ENCODE data around the gene ABHD16B. TPM values are rescaled to one million over a fixed set of nuclear protein-coding genes. Genes with fewer than 3 reads are reported as not detected.
A peak's percentile ranks its signal among the peaks of the same experiment; 100 is the strongest.

ABHD16B gene
- total RNA-seq (not detected), total RNA-seq (0 to 0.23 reads per million in 2 donors)

DNA sequence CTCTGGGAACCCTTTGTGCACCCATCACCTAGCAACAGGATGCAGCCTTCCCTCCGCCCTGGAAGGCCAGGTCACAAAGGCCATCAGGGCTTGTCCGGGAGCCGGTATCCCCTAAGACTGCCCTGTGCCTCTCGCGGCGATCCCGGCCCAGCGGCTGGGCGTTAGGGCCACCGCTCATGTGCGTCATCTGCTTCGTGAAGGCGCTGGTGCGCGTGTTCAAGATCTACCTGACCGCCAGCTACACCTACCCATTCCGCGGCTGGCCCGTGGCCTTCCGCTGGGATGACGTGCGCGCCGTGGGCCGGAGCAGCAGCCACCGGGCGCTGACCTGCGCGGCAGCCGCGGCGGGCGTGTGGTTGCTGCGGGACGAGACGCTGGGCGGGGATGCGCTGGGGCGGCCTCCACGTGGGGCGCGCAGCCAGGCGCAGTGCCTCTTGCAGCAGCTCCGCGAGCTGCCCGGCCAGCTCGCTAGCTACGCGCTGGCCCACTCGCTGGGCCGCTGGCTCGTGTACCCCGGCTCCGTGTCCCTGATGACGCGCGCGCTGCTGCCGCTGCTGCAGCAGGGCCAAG, at the start of gene ABHD16B:
TSS of gene ABHD16B (plus strand) at position 134 of the 570 bp plus-strand sequence. CDS start at position 177, 43 bp downstream.
- no peak within 1 kb of the TSS for H3K27ac Mint-ChIP-seq
- H3K4me3 Mint-ChIP-seq = no peak within 1 kb of the TSS
- peaks cover 35% of the 10 kb centered on the region for H3K4me1 Mint-ChIP-seq
- no peak for ATAC-seq
- H3K27me3 Mint-ChIP-seq = no peaks in the 10 kb centered on the region
- H3K36me3 Mint-ChIP-seq (ENCODE audit: low read depth) = no peaks in the 10 kb centered on the region
- no peaks in the 10 kb centered on the region for H3K9me3 ChIP-seq (ENCODE audit: control insufficient read depth, low read length, poor library complexity, severe bottlenecking)
- no peak for DNase-seq

DNA sequence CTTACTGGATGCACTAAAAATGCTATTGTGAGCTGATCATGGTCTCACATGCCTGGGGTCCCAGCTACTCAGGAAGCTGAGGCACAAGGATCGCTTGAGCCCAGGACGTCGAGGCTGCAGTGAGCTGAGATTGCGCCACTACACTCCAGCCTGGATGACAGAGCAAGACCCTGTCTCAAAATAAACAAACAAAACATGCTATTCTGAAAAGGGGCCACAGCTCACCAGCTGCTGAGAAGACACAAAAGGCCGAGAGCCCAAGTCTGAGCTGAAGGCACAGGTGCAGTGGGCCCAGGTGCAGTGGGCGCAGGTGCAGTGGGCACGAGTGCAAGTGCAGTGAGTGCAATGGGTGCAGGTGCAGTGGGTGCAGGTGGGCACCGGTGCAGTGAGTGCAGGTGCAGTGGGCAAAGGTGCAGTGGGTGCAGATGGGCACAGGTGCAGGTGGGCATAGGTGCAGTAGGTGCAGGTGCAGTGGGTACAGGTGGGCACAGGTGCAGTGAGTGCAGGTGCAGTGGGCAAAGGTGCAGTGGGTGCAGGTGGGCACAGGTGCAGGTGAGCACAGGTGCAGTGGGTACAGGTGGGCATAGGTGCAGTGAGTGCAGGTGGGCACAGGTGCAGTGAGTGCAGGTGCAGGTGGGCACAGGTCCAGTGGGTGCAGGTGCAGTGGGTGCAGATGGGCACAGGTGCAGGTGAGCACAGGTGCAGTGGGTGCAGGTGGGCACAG, 46.2 kb upstream of the ABHD16B start:
- H3K27ac Mint-ChIP-seq = no peak overlapping the region
- H3K9me3 ChIP-seq (ENCODE audit: control insufficient read depth, low read length, poor library complexity, severe bottlenecking) = no peaks in the 10 kb centered on the region
- ATAC-seq = no peak
- no peak for DNase-seq
- peaks cover 16% of the 10 kb centered on the region for H3K27me3 Mint-ChIP-seq
- H3K4me3 Mint-ChIP-seq = no peak overlapping the region
- H3K36me3 Mint-ChIP-seq (ENCODE audit: low read depth) = no peaks in the 10 kb centered on the region
- peaks cover 2% of the 10 kb centered on the region for H3K4me1 Mint-ChIP-seq

GRCh38 chr20:63815615-63816253, 45.6 kb upstream of the ABHD16B start:
- H3K4me3 Mint-ChIP-seq = no peak overlapping the region
- DNase-seq (no peak), ATAC-seq (no peak)
- H3K36me3 Mint-ChIP-seq (ENCODE audit: low read depth) = no peaks in the 10 kb centered on the region
- no peak overlapping the region for H3K27ac Mint-ChIP-seq
- peaks cover 2% of the 10 kb centered on the region for H3K4me1 Mint-ChIP-seq
- peaks cover 16% of the 10 kb centered on the region for H3K27me3 Mint-ChIP-seq
- no peaks in the 10 kb centered on the region for H3K9me3 ChIP-seq (ENCODE audit: control insufficient read depth, low read length, poor library complexity, severe bottlenecking)

DNA sequence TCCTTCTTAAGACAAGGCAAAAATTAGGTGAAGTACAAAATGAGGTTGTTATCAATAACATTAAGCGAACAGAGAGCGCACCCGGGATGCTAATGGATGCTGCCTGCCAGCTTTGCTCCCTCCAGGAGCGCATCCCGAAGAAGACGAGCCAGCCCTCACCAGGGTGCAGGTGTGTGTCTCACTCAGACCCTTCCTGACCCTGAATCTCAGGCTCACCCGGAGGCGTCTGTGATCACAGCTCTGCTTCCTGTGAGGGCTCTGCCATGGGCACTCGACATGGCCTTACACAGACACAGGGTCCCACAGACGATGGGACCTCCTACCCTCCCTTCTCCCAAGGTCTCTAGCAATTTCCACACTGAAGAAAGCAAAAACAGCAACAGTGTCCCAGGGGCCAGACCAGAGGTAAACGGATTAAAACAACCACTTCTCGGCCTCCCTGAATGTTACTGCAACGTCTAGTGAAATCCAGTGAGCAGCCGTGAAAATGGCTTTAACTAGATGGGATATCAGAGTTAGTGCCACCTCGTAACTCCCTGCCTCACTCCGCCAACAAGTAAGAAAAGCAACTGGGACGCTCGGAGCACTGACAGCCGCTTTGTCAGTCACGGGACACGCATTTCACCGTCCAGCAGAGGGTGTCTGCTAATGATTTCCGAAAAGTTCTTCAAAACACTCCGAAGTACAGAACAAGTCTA, 41.9 kb upstream of the ABHD16B start:
- H3K27ac Mint-ChIP-seq = no peak overlapping the region
- ATAC-seq = peak; percentile 39
- no peaks in the 10 kb centered on the region for H3K9me3 ChIP-seq (ENCODE audit: control insufficient read depth, low read length, poor library complexity, severe bottlenecking)
- peaks cover 38% of the 10 kb centered on the region for H3K27me3 Mint-ChIP-seq
- peaks cover 2% of the 10 kb centered on the region for H3K4me1 Mint-ChIP-seq
- DNase-seq = no peak
- no peaks in the 10 kb centered on the region for H3K36me3 Mint-ChIP-seq (ENCODE audit: low read depth)
- peak overlapping the region; percentile 47 for H3K4me3 Mint-ChIP-seq

DNA sequence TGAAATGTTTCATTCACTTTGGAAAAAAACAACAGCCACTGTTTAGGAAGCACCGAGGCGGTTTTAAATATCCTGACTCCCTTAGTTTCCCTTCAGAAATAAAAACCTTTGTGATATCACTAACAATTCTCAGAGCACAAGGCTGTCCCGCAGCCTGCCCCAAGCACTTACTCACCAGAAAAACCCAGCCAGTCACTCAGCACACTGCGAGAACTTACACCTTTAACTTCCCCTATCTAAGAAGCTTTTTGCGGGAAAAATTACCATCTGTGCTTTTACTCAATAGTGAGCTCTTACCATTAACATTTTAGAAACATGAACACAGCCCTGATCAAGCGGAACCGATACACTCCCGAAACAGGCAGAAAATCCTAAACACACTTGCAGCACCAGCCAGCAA, 39.5 kb upstream of the ABHD16B start:
- no peaks in the 10 kb centered on the region for H3K9me3 ChIP-seq (ENCODE audit: control insufficient read depth, low read length, poor library complexity, severe bottlenecking)
- DNase-seq (no peak), ATAC-seq (no peak)
- H3K4me1 Mint-ChIP-seq = peaks cover 2% of the 10 kb centered on the region
- no peak overlapping the region for H3K4me3 Mint-ChIP-seq
- no peaks in the 10 kb centered on the region for H3K36me3 Mint-ChIP-seq (ENCODE audit: low read depth)
- H3K27ac Mint-ChIP-seq = no peak overlapping the region
- H3K27me3 Mint-ChIP-seq = peaks cover 48% of the 10 kb centered on the region

DNA sequence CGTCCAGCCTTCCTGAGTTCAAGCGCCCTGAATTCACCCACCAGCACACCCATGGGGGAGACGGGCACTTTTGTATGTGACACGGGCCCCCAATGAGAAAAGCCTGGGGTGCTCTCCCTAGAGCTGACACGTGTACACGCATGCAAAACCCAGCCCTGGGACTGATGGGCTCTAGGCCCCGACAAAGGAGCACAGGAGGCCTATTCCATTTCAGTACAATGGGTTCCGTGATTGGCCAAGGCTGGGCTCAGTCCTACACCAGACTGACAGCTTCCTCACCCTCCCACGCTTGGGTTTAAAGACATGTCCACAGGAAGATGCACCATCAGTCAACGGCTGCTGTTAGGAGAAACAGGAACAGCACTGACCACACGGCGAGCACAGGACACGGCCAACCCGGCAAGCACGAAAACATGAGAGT, 39.0 kb upstream of the ABHD16B start:
- Mint-ChIP-seq H3K27me3 (peaks cover 46% of the 10 kb centered on the region), H3K36me3 (ENCODE audit: low read depth) (no peaks in the 10 kb centered on the region), H3K4me3 (no peak overlapping the region), H3K27ac (no peak overlapping the region), H3K4me1 (peaks cover 2% of the 10 kb centered on the region)
- H3K9me3 ChIP-seq (ENCODE audit: control insufficient read depth, low read length, poor library complexity, severe bottlenecking) = no peaks in the 10 kb centered on the region
- DNase-seq (no peak), ATAC-seq (no peak)

DNA sequence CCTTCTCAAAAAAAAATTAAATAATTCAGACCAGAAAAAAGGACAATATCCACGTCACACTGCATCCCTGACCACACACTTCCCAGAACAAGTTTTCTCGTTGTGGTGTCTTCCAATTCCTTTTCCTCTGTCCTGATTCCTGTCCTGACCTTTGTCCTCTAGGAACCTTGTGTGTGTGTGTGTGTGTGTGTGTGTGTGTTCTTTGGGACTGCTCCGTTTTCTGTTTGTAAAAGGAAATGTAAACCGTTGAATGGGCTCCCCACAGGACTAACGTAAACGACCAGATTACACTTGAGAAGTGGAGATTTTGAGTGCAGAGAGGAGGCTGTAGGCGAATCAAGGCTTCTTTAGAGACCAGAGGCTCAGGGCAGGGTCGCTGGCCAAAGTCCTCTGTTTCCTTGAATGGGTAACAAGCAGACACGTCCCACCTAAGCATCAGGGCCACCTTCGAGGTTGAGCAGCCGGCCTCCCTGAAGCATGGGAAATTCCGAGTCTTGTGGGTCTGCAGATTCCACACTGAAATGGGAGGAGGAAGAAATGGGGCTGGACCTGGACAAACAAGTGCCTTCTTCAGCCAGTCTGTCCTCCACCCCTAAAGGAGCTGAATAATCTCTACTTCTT, 37.5 kb upstream of the ABHD16B start:
- Mint-ChIP-seq H3K4me1 (peaks cover 2% of the 10 kb centered on the region), H3K36me3 (ENCODE audit: low read depth) (no peaks in the 10 kb centered on the region), H3K27ac (no peak overlapping the region), H3K27me3 (peaks cover 54% of the 10 kb centered on the region), H3K4me3 (no peak overlapping the region)
- ATAC-seq (no peak), DNase-seq (no peak)
- no peaks in the 10 kb centered on the region for H3K9me3 ChIP-seq (ENCODE audit: control insufficient read depth, low read length, poor library complexity, severe bottlenecking)

GRCh38 chr20:63825331-63826118, 35.8 kb upstream of the ABHD16B start:
- Mint-ChIP-seq H3K27me3 (peaks cover 63% of the 10 kb centered on the region), H3K36me3 (ENCODE audit: low read depth) (peaks cover 5% of the 10 kb centered on the region), H3K4me1 (peaks cover 8% of the 10 kb centered on the region), H3K4me3 (no peak overlapping the region), H3K27ac (no peak overlapping the region)
- ATAC-seq (no peak), DNase-seq (no peak)
- H3K9me3 ChIP-seq (ENCODE audit: control insufficient read depth, low read length, poor library complexity, severe bottlenecking) = no peaks in the 10 kb centered on the region

- no peak overlapping the region for H3K4me3 Mint-ChIP-seq
- peaks cover 61% of the 10 kb centered on the region for H3K27me3 Mint-ChIP-seq
- ATAC-seq = no peak
- H3K36me3 Mint-ChIP-seq (ENCODE audit: low read depth) = peaks cover 5% of the 10 kb centered on the region
- H3K9me3 ChIP-seq (ENCODE audit: control insufficient read depth, low read length, poor library complexity, severe bottlenecking) = no peaks in the 10 kb centered on the region
- DNase-seq = no peak
- peaks cover 8% of the 10 kb centered on the region for H3K4me1 Mint-ChIP-seq
- H3K27ac Mint-ChIP-seq = no peak overlapping the region
Measured at GRCh38 chr20:63826753-63827152, 34.5 kb upstream of the ABHD16B start.

DNA sequence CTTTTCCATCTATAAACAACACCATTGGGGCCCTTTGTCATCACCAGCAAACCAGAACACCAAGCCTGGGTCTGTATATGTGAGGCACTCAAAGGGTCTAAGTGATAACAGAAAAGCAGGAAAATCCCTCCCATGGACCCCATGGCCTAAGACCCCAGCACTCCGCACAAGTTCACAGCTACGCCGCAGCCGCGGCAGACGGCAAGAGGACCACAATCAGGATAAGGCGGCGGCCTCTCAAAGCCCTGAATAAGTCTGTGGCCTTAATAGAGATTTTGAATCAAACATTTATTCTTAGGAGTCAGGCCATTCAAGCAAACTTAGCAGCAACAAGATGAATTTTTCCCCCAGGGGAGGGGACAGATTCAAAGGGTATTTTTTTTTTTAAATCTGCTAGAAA, 33.2 kb upstream of the ABHD16B start:
- Mint-ChIP-seq H3K27me3 (peaks cover 50% of the 10 kb centered on the region), H3K4me3 (peak overlapping the region; percentile 25), H3K36me3 (ENCODE audit: low read depth) (peaks cover 5% of the 10 kb centered on the region), H3K4me1 (peaks cover 8% of the 10 kb centered on the region), H3K27ac (no peak overlapping the region)
- no peaks in the 10 kb centered on the region for H3K9me3 ChIP-seq (ENCODE audit: control insufficient read depth, low read length, poor library complexity, severe bottlenecking)
- ATAC-seq (no peak), DNase-seq (no peak)

GRCh38 chr20:63828545-63828944, 32.8 kb upstream of the ABHD16B start:
- no peaks in the 10 kb centered on the region for H3K9me3 ChIP-seq (ENCODE audit: control insufficient read depth, low read length, poor library complexity, severe bottlenecking)
- Mint-ChIP-seq H3K36me3 (ENCODE audit: low read depth) (peaks cover 5% of the 10 kb centered on the region), H3K27ac (no peak overlapping the region), H3K4me1 (peaks cover 8% of the 10 kb centered on the region), H3K4me3 (no peak overlapping the region), H3K27me3 (peaks cover 54% of the 10 kb centered on the region)
- DNase-seq (no peak), ATAC-seq (no peak)

DNA sequence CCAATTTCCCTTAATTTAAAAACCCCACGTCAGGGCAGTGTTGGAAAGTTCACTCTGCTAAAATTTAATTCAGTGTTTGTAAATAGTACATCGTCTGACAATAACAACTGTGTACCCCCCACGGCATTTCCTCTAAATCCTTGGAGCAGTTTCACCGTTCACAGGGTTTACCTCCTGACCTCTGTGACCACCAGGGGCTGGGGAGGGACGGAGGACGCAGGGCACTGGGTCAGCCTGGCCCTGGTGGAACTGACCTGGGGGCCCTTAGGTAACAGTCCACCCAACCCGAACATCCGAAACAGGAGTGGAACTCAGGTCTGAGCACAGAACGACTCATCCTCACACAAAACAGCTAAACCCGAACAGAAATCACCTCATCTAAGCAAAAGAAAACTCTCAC, 32.3 kb upstream of the ABHD16B start:
- ATAC-seq (no peak), DNase-seq (no peak)
- H3K27ac Mint-ChIP-seq = peak overlapping the region; percentile 39
- H3K4me1 Mint-ChIP-seq = peaks cover 8% of the 10 kb centered on the region
- H3K4me3 Mint-ChIP-seq = no peak overlapping the region
- no peaks in the 10 kb centered on the region for H3K9me3 ChIP-seq (ENCODE audit: control insufficient read depth, low read length, poor library complexity, severe bottlenecking)
- peaks cover 5% of the 10 kb centered on the region for H3K36me3 Mint-ChIP-seq (ENCODE audit: low read depth)
- peaks cover 52% of the 10 kb centered on the region for H3K27me3 Mint-ChIP-seq
